SU-DHL-6 (cell line): ENCODE data around the gene DYNLRB1.

ENCODE experiments used
- CTCF ChIP-seq: fragments of 200-600 bp; sonication (generic); IDR thresholded peaks from one replicate; pipeline ENCODE4 v1.5.1; 2017; ENCODE audit warnings: antibody characterized with exemption, mild to moderate bottlenecking, low read length, moderate library complexity; ENCODE audit not compliant: insufficient read depth, poor library complexity, severe bottlenecking
- EZH2phosphoT487 ChIP-seq: fragments of 200-600 bp; sonication (generic), shearing (Covaris generic); conservative IDR thresholded peaks from 2 replicates; pipeline ENCODE4 v1.6.1; 2018; ENCODE audit warnings: mild to moderate bottlenecking, antibody characterized with exemption, low read length, moderate library complexity, mixed read lengths

- no peak for TF ChIP-seq EZH2phosphoT487
- no peak for TF ChIP-seq CTCF
Measured at GRCh38 chr20:34507702-34508413, 8.4 kb upstream of the DYNLRB1 start.
